GM19023 (cell line): ENCODE results near the gene ZSWIM5.
"Not testable (repeated sequence)": the region's sequence is repeated elsewhere in the genome, so short reads cannot be mapped to it uniquely, and the experiment has no call there.

Experiments used
- ATAC-seq: cut with Tn5 transposase; IDR thresholded peaks from one replicate; pipeline ENCODE4 v1.9.1; 2021; ENCODE audit warnings: mild to moderate bottlenecking, moderate library complexity; ENCODE audit not compliant: unreplicated experiment

Gene ZSWIM5

DNA sequence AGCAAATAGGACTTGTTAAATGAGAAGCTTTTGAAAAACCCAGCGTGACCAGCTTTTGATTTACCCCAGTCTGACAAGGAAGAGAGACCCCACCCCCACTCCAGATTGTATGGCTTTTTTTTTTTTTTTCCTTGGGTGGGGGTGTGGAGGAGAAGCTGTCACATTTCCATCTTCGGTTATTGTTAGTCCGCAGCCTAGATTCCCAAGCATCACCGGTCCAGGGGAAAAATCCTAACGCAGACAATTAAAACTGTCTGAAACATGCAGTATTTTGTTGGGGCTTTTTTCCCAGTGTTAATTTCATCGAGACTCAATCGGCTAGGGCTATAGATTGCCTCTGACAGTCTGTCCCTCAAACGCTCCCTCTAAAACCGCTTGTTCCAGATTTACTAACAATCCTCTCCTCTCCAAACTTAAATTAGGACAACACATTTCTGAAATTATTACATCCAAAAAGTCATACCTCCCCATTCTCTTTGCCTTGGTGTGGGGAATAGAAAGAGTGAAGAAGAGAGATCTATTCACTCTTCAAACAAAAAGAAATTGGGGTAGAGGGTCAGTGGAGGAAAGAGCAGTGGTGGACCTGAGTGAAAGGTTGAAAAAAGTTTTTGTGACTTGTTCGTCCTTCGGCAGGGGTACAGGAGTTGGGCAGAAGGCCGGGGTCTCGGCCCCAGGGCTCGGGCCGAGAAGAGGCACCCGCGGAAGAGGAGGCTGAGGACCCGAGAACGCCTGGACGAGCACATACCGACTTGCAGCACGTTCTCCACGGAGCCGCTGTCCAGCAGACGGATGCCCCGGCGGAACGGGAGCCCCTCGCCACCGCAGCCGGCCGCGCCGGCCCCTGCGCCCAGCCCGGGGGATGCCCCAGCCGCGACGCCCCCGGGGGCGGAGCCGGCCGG is 1.1 kb downstream of the ZSWIM5 start:
- peak; percentile 22 for ATAC-seq

- no peak for ATAC-seq
Observed at GRCh38 chr1:45200906-45201500, 5.4 kb downstream of the ZSWIM5 start.

DNA sequence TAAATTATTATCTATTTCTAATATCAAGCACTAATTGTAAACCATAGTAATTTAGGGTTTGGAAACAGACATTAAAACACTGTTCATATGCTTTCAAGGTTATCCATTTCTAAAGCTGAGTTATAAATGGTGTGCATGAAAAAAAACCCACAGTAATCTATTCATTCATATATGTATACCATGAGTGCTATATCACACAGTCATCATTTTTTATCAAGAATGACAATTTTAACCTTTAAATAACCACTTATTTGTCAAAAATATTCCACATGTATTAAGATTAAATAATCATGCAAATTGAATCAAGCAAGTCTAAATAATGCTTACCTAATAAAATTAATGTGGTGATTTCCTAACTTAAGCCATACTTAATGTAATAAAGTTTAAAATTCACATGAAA is 6.0 kb downstream of the ZSWIM5 start:
- ATAC-seq: no peak

DNA sequence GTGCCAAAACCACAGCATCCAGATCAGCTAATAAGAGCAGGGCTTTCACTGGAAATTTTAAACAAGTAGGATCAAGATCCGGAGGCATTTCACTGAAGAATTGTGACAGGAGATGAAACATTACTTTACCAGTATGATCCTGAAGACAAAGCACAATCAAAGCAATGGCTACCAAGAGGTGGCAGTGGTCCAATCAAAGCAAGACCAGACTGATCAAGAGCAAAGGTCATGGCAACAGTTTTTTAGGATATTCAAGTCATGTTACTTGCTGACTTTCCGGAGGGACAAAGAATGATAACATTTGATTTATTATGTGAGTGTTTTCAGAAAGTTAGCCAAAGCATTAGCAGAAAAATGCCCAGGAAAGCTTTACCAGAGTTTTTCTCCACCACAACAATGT is 8.2 kb downstream of the ZSWIM5 start:
- no peak for ATAC-seq

DNA sequence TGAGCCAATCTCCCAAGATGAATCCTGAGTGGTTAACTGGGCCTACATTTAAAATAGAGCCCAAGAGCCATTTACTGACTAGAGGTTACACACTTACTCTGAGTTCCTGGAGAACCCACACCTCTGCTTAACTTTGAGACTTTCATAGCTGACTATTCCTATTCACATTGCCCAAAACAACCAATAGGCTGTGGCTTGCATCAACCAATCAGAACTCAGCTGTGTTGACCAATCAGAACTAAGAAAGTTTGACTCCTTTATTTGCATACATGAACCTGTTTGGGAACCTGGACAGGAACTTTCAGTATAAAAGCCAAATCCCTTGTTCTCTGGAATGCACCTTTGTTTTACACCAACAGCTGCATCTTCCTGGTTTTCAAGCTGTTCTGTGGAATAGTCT is 9.5 kb downstream of the ZSWIM5 start:
- ATAC-seq: no peak

- ATAC-seq: no peak
Observed at GRCh38 chr1:45191418-45191783, 15.0 kb downstream of the ZSWIM5 start.

GRCh38 chr1:45187725-45188124 is 18.7 kb downstream of the ZSWIM5 start:
- no peak for ATAC-seq

- not testable (repeated sequence) for ATAC-seq
Observed at GRCh38 chr1:45179918-45180519, 26.4 kb downstream of the ZSWIM5 start.

DNA sequence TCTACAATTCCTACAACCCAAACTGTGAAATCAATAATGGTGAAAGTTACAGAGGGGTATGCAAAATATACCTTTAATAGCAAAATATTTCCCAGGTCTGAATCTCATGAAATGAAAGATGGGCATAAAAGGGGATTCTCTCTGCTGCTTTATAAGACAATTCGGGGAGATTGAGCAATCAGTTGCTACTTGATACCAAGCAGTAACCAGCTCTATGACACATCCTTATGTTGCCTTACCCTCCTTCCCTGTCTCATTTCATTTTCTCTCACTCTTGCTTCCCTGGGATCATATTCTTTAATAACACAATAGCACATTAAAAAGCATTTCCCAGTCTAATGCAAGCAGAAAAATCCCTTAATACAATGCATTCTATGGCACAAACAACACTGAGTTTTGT is 29.0 kb downstream of the ZSWIM5 start:
- no peak for ATAC-seq

DNA sequence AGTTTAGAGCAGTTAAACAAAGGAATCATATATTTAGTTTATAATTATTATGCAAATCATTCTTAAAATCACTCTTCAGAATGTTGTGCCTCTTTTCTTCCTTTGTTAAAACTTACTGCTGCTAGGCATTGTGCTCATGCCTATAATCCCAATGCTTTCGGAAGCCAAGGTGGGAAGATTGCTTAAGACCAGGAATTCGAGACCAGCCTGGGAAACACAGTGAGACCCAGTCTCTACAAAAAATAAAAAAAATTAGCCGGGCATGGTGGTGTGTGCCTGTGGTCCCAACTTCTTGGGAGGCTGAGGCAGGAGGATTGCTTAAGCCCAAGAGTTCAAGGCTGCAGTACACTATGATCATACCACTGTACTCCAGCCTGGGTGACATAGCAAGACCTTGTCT is 33.6 kb downstream of the ZSWIM5 start:
- no peak for ATAC-seq

DNA sequence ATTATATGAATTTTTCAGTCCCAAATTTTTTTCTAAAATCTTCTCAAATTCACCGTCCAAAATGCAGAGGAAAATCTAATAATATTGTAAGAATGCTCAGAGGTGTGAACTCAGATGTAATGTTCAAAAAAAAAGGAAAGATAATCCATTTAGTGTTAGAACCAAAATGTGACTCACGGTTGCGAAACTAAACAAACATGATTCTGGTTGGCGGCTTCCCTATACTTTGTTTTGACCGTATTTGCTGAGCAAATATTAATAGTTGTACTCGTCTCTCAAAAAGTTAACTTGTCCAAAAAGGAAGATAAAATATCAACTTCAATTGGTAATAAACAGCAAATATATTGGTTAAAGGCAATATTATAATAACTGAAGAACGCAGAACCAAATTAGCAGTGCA is 34.4 kb downstream of the ZSWIM5 start:
- no peak for ATAC-seq

- no peak for ATAC-seq
Observed at GRCh38 chr1:45171575-45171974, 34.8 kb downstream of the ZSWIM5 start.

GRCh38 chr1:45170151-45170742 is 36.2 kb downstream of the ZSWIM5 start:
- ATAC-seq: no peak

- not testable (repeated sequence) for ATAC-seq
Observed at GRCh38 chr1:45167947-45168346, 38.5 kb downstream of the ZSWIM5 start.

DNA sequence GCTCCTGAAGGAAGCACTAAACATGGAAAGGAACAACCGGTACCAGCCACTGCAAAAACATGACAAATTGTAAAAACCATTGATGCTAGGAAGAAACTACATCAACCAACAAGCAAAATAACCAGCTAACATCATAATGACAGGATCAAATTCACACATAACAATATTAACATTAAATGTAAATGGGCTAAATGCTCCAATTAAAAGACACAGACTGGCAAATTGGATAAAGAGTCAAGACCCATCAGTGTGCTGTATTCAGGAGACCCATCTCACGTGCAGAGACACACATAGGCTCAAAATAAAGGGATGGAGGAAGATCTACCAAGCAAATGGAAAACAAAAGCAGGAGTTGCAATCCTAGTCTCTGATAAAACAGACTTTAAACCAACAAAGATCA is 42.1 kb downstream of the ZSWIM5 start:
- not testable (repeated sequence) for ATAC-seq

- not testable (repeated sequence) for ATAC-seq
Observed at GRCh38 chr1:45163111-45163510, 43.3 kb downstream of the ZSWIM5 start.

DNA sequence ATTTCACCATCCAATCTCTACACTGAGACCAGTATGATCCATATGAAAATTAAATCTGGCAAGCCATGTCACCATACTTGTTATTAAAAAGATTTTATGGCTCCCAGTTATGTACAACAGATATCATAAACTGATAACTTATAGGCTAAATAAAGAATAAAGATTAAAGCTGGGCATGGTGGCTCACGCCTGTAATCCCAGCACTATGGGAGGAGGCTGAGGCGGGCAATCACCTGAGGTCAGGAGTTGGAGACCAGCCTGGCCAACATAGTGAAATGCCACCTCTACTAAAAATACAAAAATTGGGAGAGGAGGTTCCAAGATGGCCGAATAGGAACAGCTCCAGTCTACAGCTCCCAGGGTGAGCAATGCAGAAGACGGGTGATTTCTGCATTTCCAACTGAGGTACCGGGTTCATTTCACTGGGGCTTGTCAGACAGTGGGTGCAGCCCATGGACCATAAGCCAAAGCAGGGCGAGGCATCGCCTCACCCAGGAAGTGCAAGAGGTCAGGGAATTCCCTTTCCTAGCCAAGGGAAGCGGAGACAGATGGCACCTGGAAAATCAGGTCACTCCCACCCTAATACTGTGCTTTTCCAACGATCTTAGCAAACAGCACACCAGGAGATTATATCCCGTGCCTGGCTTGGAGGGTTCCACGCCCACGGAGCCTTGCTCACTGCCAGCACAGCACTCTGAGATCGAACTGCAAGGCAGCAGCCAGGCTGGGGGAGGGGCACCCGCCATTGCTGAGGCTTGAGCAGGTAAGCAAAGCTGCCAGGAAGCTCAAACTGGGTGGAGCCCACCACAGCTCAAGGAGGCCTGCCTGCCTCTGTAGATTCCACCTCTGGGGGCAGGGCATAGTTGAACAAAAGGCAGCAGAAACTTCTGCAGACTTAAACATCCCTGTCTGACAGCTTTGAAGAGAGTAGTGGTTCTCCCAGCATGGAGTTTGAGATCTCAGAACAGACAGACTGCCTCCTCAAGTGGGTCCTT is 44.1 kb downstream of the ZSWIM5 start:
- ATAC-seq: not testable (repeated sequence)

GRCh38 chr1:45155957-45156356 is 50.4 kb downstream of the ZSWIM5 start:
- ATAC-seq: no peak

GRCh38 chr1:45155423-45155822 is 51.0 kb downstream of the ZSWIM5 start:
- no peak for ATAC-seq

DNA sequence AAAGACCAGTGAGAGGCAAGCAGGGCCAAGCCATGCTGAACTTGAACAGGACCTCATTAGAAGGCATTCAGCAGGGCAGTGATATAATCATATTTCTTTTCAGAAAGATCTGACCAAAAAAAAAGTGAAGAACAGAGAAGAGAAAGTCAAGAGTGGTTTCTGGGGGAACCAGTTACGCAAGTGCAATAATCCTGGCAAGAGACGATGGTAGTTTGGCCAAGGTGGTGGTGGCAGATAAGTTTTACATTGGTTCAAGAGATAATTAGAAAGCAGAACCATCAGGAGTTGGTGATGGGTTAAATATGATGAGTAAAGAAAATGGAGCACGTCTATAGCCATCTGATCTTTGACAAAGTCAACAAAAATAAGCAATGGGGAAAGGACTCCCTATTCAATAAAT is 54.3 kb downstream of the ZSWIM5 start:
- no peak for ATAC-seq
